K562 (cell line): ENCODE data around the gene ZDHHC5.

Source experiments
- CHD4 ChIP-seq: fragments of 200-600 bp; sonication (generic); IDR thresholded peaks from 3 replicates; pipeline ENCODE4 v1.6.1; 2012; ENCODE audit warnings: low read depth, mild to moderate bottlenecking, mixed read lengths, low read length, inconsistent platforms; ENCODE audit not compliant: insufficient read depth, insufficient replicate concordance, poor library complexity, severe bottlenecking
- FOSL1 ChIP-seq: fragments of 200-800 bp; sonication (Bioruptor generic); conservative IDR thresholded peaks from 2 replicates; pipeline ENCODE4 v1.6.1; 2016; ENCODE audit warnings: missing genetic modification characterization, missing compliant biosample characterization
- NR1H2 ChIP-seq: sonication (generic); formaldehyde crosslinking; IDR thresholded peaks from 2 replicates; pipeline ENCODE4 v1.4.0; 2020; ENCODE audit warnings: mild to moderate bottlenecking, missing genetic modification reagents
- PCBP1 ChIP-seq: fragments of 200-400 bp; formaldehyde crosslinking; IDR thresholded peaks from 2 replicates; pipeline ENCODE4 v1.6.1; 2018; ENCODE audit warnings: mild to moderate bottlenecking, low read depth, low read length; ENCODE audit not compliant: poor library complexity, severe bottlenecking
- TF ChIP-seq, protein P1 (sequence below): sonication (generic); formaldehyde crosslinking; IDR thresholded peaks from 2 replicates; pipeline ENCODE4 v1.8.0; 2022; ENCODE audit warnings: missing genetic modification reagents, mild to moderate bottlenecking, borderline replicate concordance

DNA sequence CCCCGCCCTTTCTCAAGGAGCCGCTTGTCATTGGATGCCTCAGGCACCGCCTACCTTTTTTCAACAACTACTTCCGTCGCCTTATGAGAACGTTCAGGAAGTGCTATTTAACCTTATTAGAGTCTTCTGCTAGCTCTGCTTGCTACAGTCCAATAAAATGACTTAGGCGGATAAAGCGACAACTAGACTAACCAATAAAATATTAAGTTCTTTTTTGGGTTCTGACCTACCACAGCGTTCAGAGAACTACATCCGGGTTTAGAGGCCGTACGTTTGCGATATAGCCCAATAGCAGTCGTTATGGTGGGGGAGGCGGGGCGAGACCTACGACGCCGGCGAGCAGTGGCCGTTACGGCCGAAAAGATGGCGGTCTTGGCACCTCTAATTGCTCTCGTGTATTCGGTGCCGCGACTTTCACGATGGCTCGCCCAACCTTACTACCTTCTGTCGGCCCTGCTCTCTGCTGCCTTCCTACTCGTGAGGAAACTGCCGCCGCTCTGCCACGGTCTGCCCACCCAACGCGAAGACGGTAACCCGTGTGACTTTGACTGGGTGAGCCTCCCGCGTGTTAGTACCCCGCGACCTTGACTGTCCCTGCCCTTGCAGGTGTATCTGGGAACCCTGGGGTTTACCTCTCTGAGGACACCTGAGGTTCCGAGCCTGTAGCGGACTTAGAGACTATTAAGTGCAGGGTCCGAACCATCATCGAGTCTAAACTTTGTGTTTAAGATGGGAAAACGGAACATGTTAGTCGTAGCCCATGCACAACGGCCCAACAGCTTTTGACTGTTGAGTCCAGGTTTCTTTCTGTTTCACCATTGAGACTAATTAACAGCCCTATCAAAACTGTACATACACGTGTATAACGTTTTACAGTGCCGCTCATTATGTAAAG is 44.6 kb downstream of the ZDHHC5 start, which contains the start of gene TMX2:
- TF ChIP-seq PCBP1 (no peak), FOSL1 (tag) (no peak), NR1H2 (CRISPR knock-in tag) (0 out of 2 replicates have a peak, but pooled peaks have one; percentile 64), CHD4 (no peak)
- TF ChIP-seq, protein P1, sequence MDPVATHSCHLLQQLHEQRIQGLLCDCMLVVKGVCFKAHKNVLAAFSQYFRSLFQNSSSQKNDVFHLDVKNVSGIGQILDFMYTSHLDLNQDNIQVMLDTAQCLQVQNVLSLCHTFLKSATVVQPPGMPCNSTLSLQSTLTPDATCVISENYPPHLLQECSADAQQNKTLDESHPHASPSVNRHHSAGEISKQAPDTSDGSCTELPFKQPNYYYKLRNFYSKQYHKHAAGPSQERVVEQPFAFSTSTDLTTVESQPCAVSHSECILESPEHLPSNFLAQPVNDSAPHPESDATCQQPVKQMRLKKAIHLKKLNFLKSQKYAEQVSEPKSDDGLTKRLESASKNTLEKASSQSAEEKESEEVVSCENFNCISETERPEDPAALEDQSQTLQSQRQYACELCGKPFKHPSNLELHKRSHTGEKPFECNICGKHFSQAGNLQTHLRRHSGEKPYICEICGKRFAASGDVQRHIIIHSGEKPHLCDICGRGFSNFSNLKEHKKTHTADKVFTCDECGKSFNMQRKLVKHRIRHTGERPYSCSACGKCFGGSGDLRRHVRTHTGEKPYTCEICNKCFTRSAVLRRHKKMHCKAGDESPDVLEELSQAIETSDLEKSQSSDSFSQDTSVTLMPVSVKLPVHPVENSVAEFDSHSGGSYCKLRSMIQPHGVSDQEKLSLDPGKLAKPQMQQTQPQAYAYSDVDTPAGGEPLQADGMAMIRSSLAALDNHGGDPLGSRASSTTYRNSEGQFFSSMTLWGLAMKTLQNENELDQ (CRISPR knock-in tag): no peak
